Camera-type eye (tissue), 1 donor: Measurements from ENCODE around the gene MFAP5. TPM values are rescaled to one million over a fixed set of nuclear protein-coding genes. Genes with fewer than 3 reads are reported as not detected.

Experiments
- total RNA-seq: library from RNA; depleted of rRNA; stranded (reverse); fragments of >200 nt; gene quantifications from one replicate; pipeline ENCODE4 v1.2.3, GENCODE V29; 2014

The MFAP5 gene
- total RNA-seq, result 96.9 TPM

GRCh38 chr12:8662593-8662992 lies at the start of gene MFAP5:
Gene MFAP5, minus strand, starts transcription at chr12:8662826. Its CDS starts 722 bp downstream, at chr12:8662104.

GRCh38 chr12:8697476-8698131 lies 35.0 kb upstream of the MFAP5 start, which contains the start of gene RIMKLB:
Gene RIMKLB, plus strand, starts transcription at chr12:8697991. Its CDS starts 15,876 bp downstream, at chr12:8713867.

GRCh38 chr12:8612629-8613028 lies 50.0 kb downstream of the MFAP5 start, which contains the start of gene AICDA:
Gene AICDA, minus strand, starts transcription at chr12:8612859. Its CDS starts 92 bp downstream, at chr12:8612767.

Other genes starting within 250 kb of the MFAP5 start
- gene CLEC6A, start 206.9 kb downstream of the MFAP5 start, total RNA-seq, result 0.27 TPM
- 0.55 TPM for gene CLEC4D, start 149.3 kb downstream of the MFAP5 start, total RNA-seq
- not detected for gene CLEC4E, start 121.9 kb downstream of the MFAP5 start, total RNA-seq
- gene AICDA, start 50.0 kb downstream of the MFAP5 start, total RNA-seq, result 0.66 TPM
- gene RIMKLB, start 35.2 kb upstream of the MFAP5 start, total RNA-seq, result 132 TPM
- 4.5 TPM for gene A2ML1, start 159.8 kb upstream of the MFAP5 start, total RNA-seq